Fibroblast of peridontal ligament (primary cell): ENCODE measurements around the gene TMEM247.
"Not testable (repeated sequence)": the region's sequence is repeated elsewhere in the genome, so short reads cannot be mapped to it uniquely, and the experiment has no call there.

Source experiments
- DNase-seq: peaks from one replicate; pipeline ENCODE4 v3.0.0-alpha.2; 2010; ENCODE audit errors: extremely low read depth

TMEM247 gene

GRCh38 chr2:46510598-46511177 lies 31.3 kb downstream of the TMEM247 start:
- DNase-seq, result no peak

GRCh38 chr2:46512185-46512584 lies 32.8 kb downstream of the TMEM247 start:
- DNase-seq, result no peak

GRCh38 chr2:46514738-46515137 lies 35.4 kb downstream of the TMEM247 start:
- DNase-seq, result no peak

GRCh38 chr2:46517485-46517884 lies 38.1 kb downstream of the TMEM247 start:
- DNase-seq, result no peak

GRCh38 chr2:46518861-46519260 lies 39.5 kb downstream of the TMEM247 start:
- DNase-seq, result no peak

GRCh38 chr2:46519265-46519664 lies 39.9 kb downstream of the TMEM247 start:
- no peak for DNase-seq

GRCh38 chr2:46520130-46520711 lies 40.9 kb downstream of the TMEM247 start:
- DNase-seq, result no peak

GRCh38 chr2:46521215-46521683 lies 41.9 kb downstream of the TMEM247 start:
- peak; percentile 98 for DNase-seq

- not testable (repeated sequence) for DNase-seq
These were observed 43.0 kb downstream of the TMEM247 start for GRCh38 chr2:46522385-46522784.

- DNase-seq, result no peak
These were observed 46.3 kb downstream of the TMEM247 start for GRCh38 chr2:46525522-46526155.

- no peak for DNase-seq
These were observed 49.5 kb downstream of the TMEM247 start for GRCh38 chr2:46528880-46529279.

GRCh38 chr2:46530639-46531038 lies 51.3 kb downstream of the TMEM247 start:
- no peak for DNase-seq

GRCh38 chr2:46531863-46532262 lies 52.5 kb downstream of the TMEM247 start:
- no peak for DNase-seq
